Right cardiac atrium (tissue), 5 donors: ENCODE data around the gene BLOC1S3. TPM values are rescaled to one million over a fixed set of nuclear protein-coding genes. Genes with fewer than 3 reads are reported as not detected.

Experiments
- ATAC-seq, 2 donors: fragments of 200-7000 bp; cut with Tn5 transposase; one replicate each; pipeline versions ENCODE4 v1.8.0 to v1.9.1; 2020; ENCODE audit warnings: moderate library complexity in 2 of 2, mild to moderate bottlenecking in 1 of 2
- DNase-seq, 3 donors: peaks; one replicate each; pipeline ENCODE4 v3.0.0-alpha.2; 2020
- H3K27ac ChIP-seq: one replicate; pipeline ENCODE4 v1.5.1; 2013; ENCODE audit warnings: mild to moderate bottlenecking, low read length, control low read depth, moderate library complexity
- H3K27me3 ChIP-seq: one replicate; pipeline ENCODE4 v1.6.1; 2013; ENCODE audit not compliant: control insufficient read depth, insufficient read depth
- H3K4me1 ChIP-seq: one replicate; pipeline ENCODE4 v1.6.1; 2013; ENCODE audit warnings: low read length; ENCODE audit not compliant: control insufficient read depth, insufficient read depth
- H3K4me3 ChIP-seq: one replicate; pipeline ENCODE4 v1.5.1; 2013; ENCODE audit warnings: low read length, control low read depth
- H3K9me3 ChIP-seq: one replicate; pipeline ENCODE4 v1.6.1; 2013; ENCODE audit warnings: low read length; ENCODE audit not compliant: control insufficient read depth
- WGBS: extraction: QIAGEN DNeasy Blood & Tissue Kit; methylation state at CpG from one replicate; pipeline ENCODE4 v1.1.7; 2013; 5-methylcytosine and 5-hydroxymethylcytosine counted together
- intact Hi-C, 4 donors: fragments of 100-400 bp; cut with DNase I; formaldehyde crosslinking; loops; one replicate each; pipeline versions ENCODE4 v1.11.0 to v1.14.0; 2022 to 2023
- polyA plus RNA-seq: library from polyadenylated mRNA; stranded (reverse); fragments of 200-250 nt; gene quantifications from one replicate; pipeline ENCODE4 v1.2.3, GENCODE V29; 2013
- total RNA-seq, 4 donors: library from RNA; stranded (reverse); fragmentation: NEBNext Ultra II Directional; extraction: Animal tissue kit (Norgen Biotek cat#: 25700); gene quantifications; one replicate each; pipeline ENCODE4 v1.2.1, GENCODE V29; 2021
- donor health status: healthy with polysubstance abuse.
- donor health status: DM: no; HTN: yes; CAD: no.
- donor health status: DM: no; HTN: no; CAD: no.
- donor health status: DM: no; HTN: yes; CAD: no; lungs with severe emphysema.
- donor health status: DM: yes; HTN: yes; CAD: no.

The BLOC1S3 gene
- total and polyA plus RNA-seq, 5 donors, result 2.4 to 8.2 (median 5.9) TPM

GRCh38 chr19:45175515-45176345, 2.9 kb upstream of the BLOC1S3 start:
- H3K27me3 ChIP-seq, result no peaks in the 10 kb centered on the region
- 83% methylated on average over 10 of the region's 10 CpGs for WGBS
- no peak overlapping the region for H3K27ac ChIP-seq
- DNase-seq, result no peak
- no peaks in the 10 kb centered on the region for H3K9me3 ChIP-seq
- no peak overlapping the region for H3K4me3 ChIP-seq
- no peak for ATAC-seq
- peaks cover 5% of the 10 kb centered on the region for H3K4me1 ChIP-seq
- intact Hi-C loops, result no loop called here

DNA sequence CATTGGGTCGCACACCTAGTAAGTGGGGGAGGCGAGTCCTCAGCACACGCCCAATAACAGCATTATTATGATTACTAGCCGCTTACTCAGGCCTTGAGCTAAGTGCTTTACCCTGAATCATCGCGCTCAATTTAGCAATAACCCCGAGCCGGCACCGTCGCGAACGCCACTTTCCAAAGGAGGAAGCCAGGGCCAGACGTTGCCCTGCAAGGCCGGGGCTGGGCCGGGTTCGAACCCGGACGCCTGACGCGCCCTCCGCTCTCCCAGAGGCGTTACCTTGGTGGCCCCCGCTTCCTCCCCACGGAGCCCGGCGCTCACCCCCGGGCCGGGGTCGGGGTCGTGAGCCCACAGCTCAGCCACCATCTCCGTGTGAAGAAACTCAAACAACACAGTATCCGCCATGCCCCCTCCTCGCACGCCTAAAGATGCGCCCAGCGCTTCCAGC, 745 bp upstream of the BLOC1S3 start, which contains the start of gene TRAPPC6A:
Gene TRAPPC6A (minus strand): TSS at position 421 of the 445 bp plus-strand sequence. CDS start 19 bp downstream, at position 402.
- under 1% methylated on average over 36 of the region's 36 CpGs for WGBS
- ATAC-seq, result no peak

DNA sequence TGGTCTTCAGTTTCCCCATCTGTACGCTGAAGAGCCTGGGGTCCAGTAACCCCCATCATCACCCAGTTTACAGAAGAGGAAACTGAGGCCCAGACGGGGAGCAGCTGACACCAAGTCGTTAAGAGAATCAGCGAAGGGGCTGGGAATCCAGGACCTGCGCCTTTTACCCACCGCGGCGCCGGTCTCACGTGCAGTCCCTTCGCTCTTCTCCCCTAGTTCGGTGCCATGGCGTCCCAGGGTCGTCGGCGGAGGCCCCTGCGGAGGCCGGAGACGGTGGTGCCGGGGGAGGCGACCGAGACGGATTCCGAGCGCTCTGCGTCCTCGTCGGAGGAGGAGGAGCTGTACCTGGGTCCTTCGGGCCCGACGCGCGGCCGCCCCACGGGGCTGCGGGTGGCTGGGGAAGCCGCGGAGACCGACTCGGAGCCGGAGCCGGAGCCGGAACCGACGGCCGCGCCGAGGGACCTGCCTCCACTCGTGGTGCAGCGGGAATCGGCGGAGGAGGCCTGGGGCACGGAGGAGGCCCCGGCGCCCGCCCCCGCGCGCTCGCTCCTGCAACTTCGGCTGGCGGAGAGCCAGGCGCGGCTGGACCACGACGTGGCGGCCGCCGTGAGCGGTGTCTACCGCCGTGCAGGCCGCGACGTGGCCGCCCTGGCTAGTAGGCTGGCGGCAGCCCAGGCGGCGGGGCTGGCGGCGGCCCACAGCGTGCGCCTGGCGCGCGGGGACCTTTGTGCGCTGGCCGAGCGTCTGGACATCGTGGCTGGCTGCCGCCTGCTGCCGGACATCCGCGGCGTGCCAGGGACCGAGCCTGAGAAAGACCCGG, 698 bp downstream of the BLOC1S3 start:
- Histone ChIP-seq H3K27me3 (no peaks in the 10 kb centered on the region), H3K9me3 (no peaks in the 10 kb centered on the region), H3K4me3 (peak overlapping the region; percentile 93), H3K27ac (peak overlapping the region; percentile 98), H3K4me1 (peaks cover 5% of the 10 kb centered on the region)
- ATAC-seq (peak in 1 of 2 donors; percentile 2), DNase-seq (peak; percentile 64 to 81 (median 79))
- WGBS, result 2% methylated on average over 97 of the region's 97 CpGs
- intact Hi-C loops, result no loop called here

More for the DNA sequence above, 745 bp upstream of the BLOC1S3 start, which contains the start of gene TRAPPC6A:
- Histone ChIP-seq H3K9me3 (no peaks in the 10 kb centered on the region), H3K27ac (peak within 1 kb of the TSS; percentile 98), H3K27me3 (no peaks in the 10 kb centered on the region), H3K4me3 (peak within 1 kb of the TSS; percentile 93), H3K4me1 (peaks cover 5% of the 10 kb centered on the region)
- no peak for DNase-seq
- intact Hi-C loops, result no loop called here

DNA sequence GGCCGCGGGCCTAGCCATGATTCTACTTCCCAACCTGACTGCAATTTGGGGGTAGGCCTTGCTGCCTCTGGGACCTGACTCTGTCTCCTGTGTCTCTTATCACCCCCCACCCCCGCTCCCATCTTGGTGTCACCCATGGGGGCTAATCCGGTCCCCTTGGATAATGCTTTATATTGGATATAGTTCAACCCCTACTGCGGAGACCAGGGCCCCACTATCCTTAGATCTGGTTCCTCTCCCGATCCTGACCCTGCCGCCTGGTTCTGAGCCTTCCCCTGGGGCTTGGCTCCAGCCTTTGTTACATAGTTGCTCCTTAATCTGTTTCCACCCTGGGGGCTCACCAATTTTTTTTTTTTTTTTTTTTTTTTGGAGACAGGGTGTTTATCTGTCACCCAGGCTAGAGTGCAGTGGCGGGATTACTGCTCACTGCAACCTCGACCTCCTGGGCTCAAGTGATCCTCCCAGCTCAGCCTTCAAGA, 1.3 kb downstream of the BLOC1S3 start:
- intact Hi-C loops, result no loop called here
- 44% methylated on average over 9 of the region's 9 CpGs for WGBS
- Histone ChIP-seq H3K27ac (no peak overlapping the region), H3K4me1 (peaks cover 5% of the 10 kb centered on the region), H3K4me3 (peak overlapping the region; percentile 93), H3K9me3 (no peaks in the 10 kb centered on the region), H3K27me3 (no peaks in the 10 kb centered on the region)
- DNase-seq (no peak), ATAC-seq (no peak)

DNA sequence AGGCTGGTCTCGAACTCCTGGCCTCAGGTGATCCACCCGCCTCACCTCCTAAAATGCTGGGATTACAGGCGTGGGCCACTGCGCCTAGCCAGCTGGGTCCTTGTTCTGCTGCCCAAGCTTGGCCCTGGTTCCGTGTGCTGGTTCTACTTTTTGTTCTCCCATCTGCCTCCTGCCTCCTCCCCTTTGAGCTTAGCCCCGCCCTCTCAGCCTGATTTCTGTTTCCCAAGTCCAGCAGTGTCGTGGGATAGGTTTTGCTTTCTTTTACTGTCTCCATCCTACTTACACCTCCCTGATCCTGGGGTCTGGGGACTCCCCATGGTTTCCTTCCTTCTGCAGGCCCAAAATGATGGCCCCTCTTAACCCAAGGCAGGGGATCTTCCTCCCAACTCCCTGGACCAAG, 2.4 kb downstream of the BLOC1S3 start:
- Histone ChIP-seq H3K27ac (no peak overlapping the region), H3K9me3 (no peaks in the 10 kb centered on the region), H3K27me3 (no peaks in the 10 kb centered on the region), H3K4me1 (peaks cover 5% of the 10 kb centered on the region), H3K4me3 (no peak overlapping the region)
- peak in 1 of 3 donors; percentile 37 for DNase-seq
- intact Hi-C loops, result no loop called here
- 77% methylated on average over 7 of the region's 7 CpGs for WGBS
- no peak for ATAC-seq

DNA sequence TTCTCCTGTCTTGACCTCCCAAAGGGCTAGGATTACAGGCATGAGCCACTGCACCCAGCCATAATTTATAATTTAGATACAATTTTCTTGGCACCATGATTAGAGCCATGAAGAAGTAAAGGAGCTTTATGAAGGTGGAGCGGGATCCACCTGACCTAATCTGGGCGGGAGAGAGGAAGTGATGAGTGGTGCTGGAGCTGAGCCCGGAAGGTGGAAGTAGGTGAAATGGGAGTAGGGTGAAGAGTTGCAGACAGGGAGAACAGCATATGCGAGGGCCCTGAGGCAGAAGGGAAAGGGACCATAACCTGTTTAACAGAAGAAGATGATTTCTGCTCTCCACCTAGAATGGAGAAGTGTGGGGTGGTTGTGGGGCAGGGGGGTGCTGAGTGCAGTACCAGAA, 4.2 kb downstream of the BLOC1S3 start:
- intact Hi-C loops, result no loop called here
- Histone ChIP-seq H3K4me1 (peaks cover 5% of the 10 kb centered on the region), H3K9me3 (no peaks in the 10 kb centered on the region), H3K27ac (no peak overlapping the region), H3K27me3 (no peaks in the 10 kb centered on the region), H3K4me3 (no peak overlapping the region)
- ATAC-seq, result no peak
- 68% methylated on average over 4 of the region's 4 CpGs for WGBS
- no peak for DNase-seq

DNA sequence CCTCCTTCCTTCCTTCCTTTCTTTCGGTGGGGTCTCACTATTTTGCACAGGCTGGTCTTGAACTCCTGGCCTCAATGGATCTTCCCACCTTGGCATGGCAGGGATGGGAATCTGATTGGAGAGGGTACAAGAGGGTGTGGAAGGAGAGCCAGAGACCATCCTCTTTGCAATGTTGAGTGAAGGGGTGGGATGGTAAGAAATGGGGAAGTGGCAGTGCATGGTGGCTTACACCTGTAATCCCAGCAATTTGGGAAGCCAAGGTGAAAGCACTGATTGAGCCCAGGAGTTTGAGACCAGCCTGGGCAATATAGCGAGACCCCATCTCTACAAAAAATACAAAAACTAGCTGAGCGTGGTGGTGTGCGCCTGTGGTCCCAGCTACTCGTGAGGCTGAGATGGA, 5.5 kb downstream of the BLOC1S3 start:
- Histone ChIP-seq H3K4me3 (no peak overlapping the region), H3K27ac (no peak overlapping the region), H3K9me3 (no peaks in the 10 kb centered on the region), H3K27me3 (no peaks in the 10 kb centered on the region), H3K4me1 (peaks cover 5% of the 10 kb centered on the region)
- 90% methylated on average over 5 of the region's 5 CpGs for WGBS
- ATAC-seq (no peak), DNase-seq (no peak)
- intact Hi-C loops, result no loop called here

DNA sequence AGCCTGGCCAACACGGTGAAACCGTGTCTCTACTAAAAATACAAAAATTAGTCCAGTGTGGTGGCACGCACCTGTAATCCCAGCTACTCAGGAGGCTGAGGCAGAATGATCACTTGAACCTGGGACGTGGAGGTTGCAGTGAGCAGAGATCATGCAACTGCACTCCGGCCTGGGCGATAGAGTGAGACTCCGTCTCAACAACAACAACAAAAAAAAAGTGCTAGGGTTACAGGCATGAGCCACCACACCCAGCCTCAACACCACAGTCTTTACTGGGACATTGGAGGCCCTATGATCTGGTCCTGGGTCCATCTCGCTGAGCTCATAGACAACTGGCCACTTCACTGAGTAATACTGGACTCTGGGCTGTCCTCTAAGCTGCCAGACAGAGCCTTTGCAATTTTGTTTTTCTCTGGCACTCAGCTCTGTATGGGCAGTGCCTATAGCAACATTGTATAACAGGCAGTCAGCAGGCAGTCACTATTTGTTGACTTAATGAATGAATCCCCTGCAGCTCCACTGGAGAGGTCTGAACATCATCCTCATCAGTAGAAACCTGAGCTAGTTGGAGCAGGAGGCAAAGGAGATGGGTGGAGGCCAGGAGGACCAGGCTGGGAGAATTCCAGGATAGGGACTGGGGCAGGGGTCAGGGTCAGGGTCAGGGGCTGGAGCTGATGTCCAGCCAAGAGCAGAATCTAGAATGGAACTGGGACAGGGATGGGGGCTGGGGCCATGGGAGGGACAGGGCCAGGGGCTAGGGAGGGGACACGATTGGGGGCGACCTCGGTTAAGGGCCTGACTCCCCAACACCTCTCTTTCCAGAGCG, 8.1 kb downstream of the BLOC1S3 start:
- ATAC-seq (peak in 1 of 2 donors; percentile 17), DNase-seq (no peak)
- WGBS, result 89% methylated on average over 12 of the region's 12 CpGs

GRCh38 chr19:45187421-45188100, 9.0 kb downstream of the BLOC1S3 start:
- Histone ChIP-seq H3K9me3 (no peaks in the 10 kb centered on the region), H3K4me3 (no peak overlapping the region), H3K27ac (no peak overlapping the region), H3K4me1 (no peaks in the 10 kb centered on the region), H3K27me3 (no peaks in the 10 kb centered on the region)
- DNase-seq (no peak), ATAC-seq (peak in 1 of 2 donors; percentile 39)
- WGBS, result 39% methylated on average over 12 of the region's 12 CpGs
- intact Hi-C loops, result no loop called here

More for the DNA sequence above, 8.1 kb downstream of the BLOC1S3 start:
- Histone ChIP-seq H3K27me3 (no peaks in the 10 kb centered on the region), H3K27ac (no peak overlapping the region), H3K4me1 (no peaks in the 10 kb centered on the region), H3K4me3 (no peak overlapping the region), H3K9me3 (no peaks in the 10 kb centered on the region)
- intact Hi-C loops, result no loop called here

- intact Hi-C loops, result loop anchor here in 2 of 4 donors (10.0 kb wide), 1 partner anchor 55 kb away; the partner anchor contains the start of gene EXOC3L2 (in 2 of the 2)
- H3K27ac ChIP-seq, result no peak overlapping the region
- DNase-seq, result no peak
- no peaks in the 10 kb centered on the region for H3K4me1 ChIP-seq
- H3K4me3 ChIP-seq, result no peak overlapping the region
- H3K9me3 ChIP-seq, result no peaks in the 10 kb centered on the region
- H3K27me3 ChIP-seq, result no peaks in the 10 kb centered on the region
- 89% methylated on average over 1 of the region's 1 CpG for WGBS
- ATAC-seq, result no peak
These were observed 11.4 kb downstream of the BLOC1S3 start for GRCh38 chr19:45189971-45190370.
